HepG2 (cell line): Measurements from ENCODE around the gene PCGF6. TPM values are rescaled to one million over a fixed set of nuclear protein-coding genes. Genes with fewer than 3 reads are reported as not detected.

ENCODE experiments used
- ADNP ChIP-seq: sonication (generic); formaldehyde crosslinking; IDR thresholded peaks from 2 replicates; pipeline ENCODE4 v1.4.0; 2020; ENCODE audit warnings: missing genetic modification reagents
- AKAP8 ChIP-seq: sonication (generic); formaldehyde crosslinking; IDR thresholded peaks from 2 replicates; pipeline ENCODE4 v1.5.1; 2020; ENCODE audit warnings: mild to moderate bottlenecking, missing genetic modification reagents
- ARNTL ChIP-seq: sonication (generic); formaldehyde crosslinking; IDR thresholded peaks from 2 replicates; pipeline ENCODE4 v1.4.0; 2020; ENCODE audit warnings: mild to moderate bottlenecking, missing genetic modification reagents
- ATAD3A ChIP-seq: sonication (generic); formaldehyde crosslinking; IDR thresholded peaks from 2 replicates; pipeline ENCODE4 v1.4.0; 2020; ENCODE audit warnings: missing genetic modification reagents
- ATF1 ChIP-seq: IDR thresholded peaks from 2 replicates; pipeline ENCODE4 v1.6.1; 2016; ENCODE audit warnings: mild to moderate bottlenecking, control low read depth
- ATM ChIP-seq: fragments of 450-650 bp; IDR thresholded peaks from 2 replicates; pipeline ENCODE4 v1.7.1; 2017; ENCODE audit warnings: mild to moderate bottlenecking, borderline replicate concordance
- BCL6 ChIP-seq: IDR thresholded peaks from 2 replicates; pipeline ENCODE4 v1.6.1; 2016; ENCODE audit warnings: missing genetic modification reagents, missing compliant biosample characterization
- DPF2 ChIP-seq: sonication (generic); formaldehyde crosslinking; IDR thresholded peaks from 2 replicates; pipeline ENCODE4 v1.4.0; 2020; ENCODE audit warnings: mild to moderate bottlenecking, low read depth, missing genetic modification reagents, borderline replicate concordance
- HNRNPUL1 ChIP-seq: fragments of 200-400 bp; formaldehyde crosslinking; IDR thresholded peaks from 2 replicates; pipeline ENCODE4 v1.6.1; 2017; ENCODE audit warnings: low read depth, mild to moderate bottlenecking, low read length, moderate library complexity
- LCORL ChIP-seq, 2 experiments: fragments of 450-650 bp in 1 of 2; sonication (generic) in 1 of 2; formaldehyde crosslinking in 1 of 2; IDR thresholded peaks; 2 replicates each; pipeline versions ENCODE4 v1.5.0 to v1.6.1; 2017 to 2020; ENCODE audit warnings: antibody characterized with exemption in 1 of 2, missing genetic modification reagents in 1 of 2
- MED13 ChIP-seq: sonication (generic); formaldehyde crosslinking; IDR thresholded peaks from 2 replicates; pipeline ENCODE4 v1.5.0; 2020; ENCODE audit warnings: missing genetic modification reagents
- MEF2D ChIP-seq: sonication (generic); formaldehyde crosslinking; IDR thresholded peaks from 2 replicates; pipeline ENCODE4 v1.5.1; 2020; ENCODE audit warnings: mild to moderate bottlenecking, missing genetic modification reagents
- MXI1 ChIP-seq: IDR thresholded peaks from 3 replicates; pipeline ENCODE4 v1.6.1; 2012; ENCODE audit warnings: low read depth, low read length, inconsistent platforms, borderline replicate concordance
- SKI ChIP-seq: fragments of 450-650 bp; IDR thresholded peaks from one replicate; pipeline ENCODE4 v1.6.1; 2018; ENCODE audit warnings: mild to moderate bottlenecking; ENCODE audit not compliant: partially characterized antibody
- SNAI1 ChIP-seq: sonication (generic); formaldehyde crosslinking; IDR thresholded peaks from 2 replicates; pipeline ENCODE4 v1.5.0; 2020; ENCODE audit warnings: mild to moderate bottlenecking, missing genetic modification reagents, borderline replicate concordance
- SRSF9 ChIP-seq: fragments of 200-400 bp; formaldehyde crosslinking; IDR thresholded peaks from 2 replicates; pipeline ENCODE4 v1.6.1; 2018; ENCODE audit warnings: borderline replicate concordance, mild to moderate bottlenecking, low read depth, low read length; ENCODE audit not compliant: insufficient read depth, poor library complexity, severe bottlenecking
- SSRP1 ChIP-seq: IDR thresholded peaks from 2 replicates; pipeline ENCODE4 v1.6.1; 2016; ENCODE audit warnings: control low read depth
- TBL1XR1 ChIP-seq: fragments of 150-350 bp; IDR thresholded peaks from 2 replicates; pipeline ENCODE4 v1.6.1; 2014; ENCODE audit warnings: borderline replicate concordance, low read length; ENCODE audit not compliant: partially characterized antibody
- THRA ChIP-seq: sonication (generic); formaldehyde crosslinking; IDR thresholded peaks from 2 replicates; pipeline ENCODE4 v1.4.0; 2020; ENCODE audit warnings: missing genetic modification reagents, borderline replicate concordance
- TOPORS ChIP-seq: sonication (generic); formaldehyde crosslinking; IDR thresholded peaks from 2 replicates; pipeline ENCODE4 v1.8.0; 2023; ENCODE audit warnings: mild to moderate bottlenecking, missing genetic modification reagents
- WIZ ChIP-seq: sonication (generic); formaldehyde crosslinking; IDR thresholded peaks from 2 replicates; pipeline ENCODE4 v1.5.1; 2020; ENCODE audit warnings: mild to moderate bottlenecking, missing genetic modification reagents
- XRCC5 ChIP-seq: fragments of 200-400 bp; formaldehyde crosslinking; optimal IDR thresholded peaks from 2 replicates; pipeline ENCODE3; 2017; ENCODE audit warnings: mild to moderate bottlenecking, low read length
- ZBTB43 ChIP-seq: sonication (generic); formaldehyde crosslinking; conservative IDR thresholded peaks from 2 replicates; pipeline ENCODE4 v1.4.0; 2020; ENCODE audit warnings: missing genetic modification reagents
- ZNF12 ChIP-seq: sonication (generic); formaldehyde crosslinking; IDR thresholded peaks from 2 replicates; pipeline ENCODE4 v1.5.0; 2020; ENCODE audit warnings: missing genetic modification reagents
- ZNF232 ChIP-seq: sonication (generic); formaldehyde crosslinking; IDR thresholded peaks from 2 replicates; pipeline ENCODE4 v1.4.0; 2020; ENCODE audit warnings: missing genetic modification reagents, borderline replicate concordance
- ZNF264 ChIP-seq: sonication (generic); formaldehyde crosslinking; IDR thresholded peaks from 2 replicates; pipeline ENCODE4 v1.4.0; 2020; ENCODE audit warnings: missing genetic modification reagents
- ZNF431 ChIP-seq: sonication (generic); formaldehyde crosslinking; IDR thresholded peaks from 2 replicates; pipeline ENCODE4 v1.9.0; 2022; ENCODE audit warnings: missing genetic modification reagents, low read depth, mild to moderate bottlenecking, borderline replicate concordance
- ZNF547 ChIP-seq: sonication (generic); formaldehyde crosslinking; IDR thresholded peaks from 2 replicates; pipeline ENCODE4 v1.5.1; 2020; ENCODE audit warnings: mild to moderate bottlenecking, missing genetic modification reagents
- ZNF569 ChIP-seq: sonication (generic); formaldehyde crosslinking; IDR thresholded peaks from 2 replicates; pipeline ENCODE4 v1.5.0; 2020; ENCODE audit warnings: mild to moderate bottlenecking, missing genetic modification reagents, moderate library complexity, borderline replicate concordance
- polyA plus RNA-seq, 8 experiments: library from polyadenylated mRNA; depleted of rRNA in 3 of 8; stranded (reverse) in 7 of 8; unstranded in 1 of 8; fragments of >200 nt; fragmentation: Illumina TruSeq in 4 of 8; extraction: Trizol in 4 of 8; gene quantifications; 2 replicates each; pipeline versions ENCODE4 v1.2.1 to v1.2.3, GENCODE V29; 2011 to 2016; ENCODE audit warnings: low read depth in 4 of 8, missing spikeins in 1 of 8, mixed read lengths in 1 of 8; ENCODE audit not compliant: insufficient read depth in 1 of 8
- total RNA-seq, 5 experiments: library from RNA; depleted of rRNA; stranded (reverse); fragments of >200 nt; fragmentation: Illumina TruSeq; extraction: Trizol; gene quantifications; 2 replicates each; pipeline ENCODE4 v1.2.3, GENCODE V29; 2016; ENCODE audit warnings: low read depth in 1 of 5

Gene PCGF6
- total and polyA plus RNA-seq, 2 of the 13 experiments (the other 11 are each of a cell fraction or from before 2014, with no cell fraction given): 5.2 to 19.4 TPM

DNA sequence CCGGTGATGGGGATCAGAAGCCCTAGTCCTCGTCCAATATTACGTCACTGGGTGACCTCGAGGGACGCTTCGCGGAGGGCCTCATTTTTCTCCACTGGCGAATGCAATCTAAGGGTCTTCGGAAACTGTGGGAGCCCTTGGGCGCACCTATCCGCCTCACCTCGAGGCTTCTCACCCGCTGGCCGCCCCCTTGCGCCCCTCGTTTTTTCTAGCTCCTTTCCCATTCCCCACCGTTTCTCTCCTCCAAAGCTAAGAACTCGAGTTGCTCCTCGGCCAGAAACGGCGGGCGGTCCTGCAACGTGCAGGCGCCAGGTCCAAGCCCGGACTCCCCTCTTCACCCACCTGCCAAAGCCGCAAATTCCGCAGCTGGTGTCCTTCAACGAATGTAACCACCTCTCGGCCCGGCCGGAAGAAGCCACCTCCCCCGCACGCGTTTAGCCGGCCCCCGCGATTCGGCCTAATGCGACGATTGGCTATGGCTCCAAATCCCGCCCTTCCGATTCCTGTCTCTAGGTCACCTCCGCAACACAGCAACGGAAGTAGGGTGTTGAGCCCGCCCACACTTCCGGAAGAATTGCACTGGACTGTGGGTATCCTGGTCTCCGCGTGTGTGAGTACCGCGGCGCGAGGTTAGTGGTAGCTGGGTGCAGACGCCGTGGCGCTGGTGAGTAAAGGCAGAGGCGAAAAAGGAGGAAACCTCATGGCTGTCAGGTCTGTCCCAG, 45.3 kb upstream of the PCGF6 start, which contains the start of the genes ATP5MK and PDCD11 (continued):
- peak; percentile 68; the same call in 1 of the 2 replicates for TF ChIP-seq ZNF431 (CRISPR knock-in tag)
- TF ChIP-seq SSRP1: no peak
- no peak for TF ChIP-seq LCORL (IDR thresholded peaks at IDR 0.05)
- TF ChIP-seq LCORL (CRISPR knock-in tag; IDR thresholded peaks at IDR 0.05): peak; percentile 39; the same call in 1 of the 2 replicates
- no peak for TF ChIP-seq SKI
- TF ChIP-seq AKAP8 (CRISPR knock-in tag): no peak; the same call in 1 of the 2 replicates
- TF ChIP-seq BCL6: no peak
- no peak for TF ChIP-seq ZNF569 (CRISPR knock-in tag)
- TF ChIP-seq ZNF232 (CRISPR knock-in tag): peak; percentile 87; the same call in 1 of the 2 replicates
- TF ChIP-seq ATM: no peak
- TF ChIP-seq ZNF264 (CRISPR knock-in tag): peak; percentile 77
- no peak for TF ChIP-seq ARNTL (CRISPR knock-in tag)
- TF ChIP-seq SRSF9: no peak
- no peak for TF ChIP-seq HNRNPUL1
- TF ChIP-seq MXI1: peak; percentile 99
- TF ChIP-seq TBL1XR1: no peak
- no peak for TF ChIP-seq ZNF12 (CRISPR knock-in tag)
- no peak for TF ChIP-seq DPF2 (CRISPR knock-in tag)
- no peak for TF ChIP-seq SNAI1 (CRISPR knock-in tag)
- TF ChIP-seq ATF1: peak; percentile 68
- no peak for TF ChIP-seq ADNP (CRISPR knock-in tag)
- TF ChIP-seq WIZ: 0 out of 2 replicates have a peak, but pooled peaks have one; percentile 28
- peak; percentile 80 for TF ChIP-seq ZBTB43 (CRISPR knock-in tag)
- TF ChIP-seq MEF2D (CRISPR knock-in tag): peak; percentile 90; the same call in 1 of the 2 replicates
- TF ChIP-seq ZNF547 (CRISPR knock-in tag): peak; percentile 73
- TF ChIP-seq MED13 (CRISPR knock-in tag): 0 out of 2 replicates have a peak, but pooled peaks have one; percentile 24
- peak; percentile 91; the same call in 1 of the 2 replicates for TF ChIP-seq TOPORS
- TF ChIP-seq ATAD3A (CRISPR knock-in tag): no peak
- no peak; the same call in 1 of the 2 replicates for TF ChIP-seq THRA (CRISPR knock-in tag)
- peak; percentile 53 for TF ChIP-seq XRCC5
